ENCODE data around the gene POMT1.

Gene POMT1

DNA sequence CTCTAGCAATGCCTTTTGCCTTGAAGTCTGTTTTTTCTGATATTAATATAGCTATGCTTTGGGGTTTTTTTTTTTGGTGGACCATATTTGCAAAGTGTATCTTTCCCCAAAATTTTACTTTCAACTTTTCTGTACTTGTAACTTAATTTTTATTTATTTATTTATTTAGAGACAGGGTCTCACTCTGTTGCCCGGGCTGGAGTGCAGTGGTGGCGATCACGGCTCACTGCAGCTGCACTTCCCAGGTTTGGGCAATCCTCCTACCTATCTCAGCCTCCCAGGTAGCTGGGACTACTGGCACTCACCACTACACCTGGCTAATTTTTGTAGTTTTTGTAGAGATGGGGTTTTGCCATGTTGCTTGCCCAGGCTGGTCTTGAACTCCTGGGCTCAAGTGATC lies 63.4 kb downstream of the POMT1 start:
- no peaks in the 10 kb centered on the region for H3K27me3 Mint-ChIP-seq
- H3K36me3 Mint-ChIP-seq: peaks cover 3% of the 10 kb centered on the region
- no peak overlapping the region for H3K27ac Mint-ChIP-seq
- H3K4me3 Mint-ChIP-seq: no peak overlapping the region
- peaks cover 6% of the 10 kb centered on the region for H3K4me1 Mint-ChIP-seq
- H3K9me3 Mint-ChIP-seq: no peaks in the 10 kb centered on the region

DNA sequence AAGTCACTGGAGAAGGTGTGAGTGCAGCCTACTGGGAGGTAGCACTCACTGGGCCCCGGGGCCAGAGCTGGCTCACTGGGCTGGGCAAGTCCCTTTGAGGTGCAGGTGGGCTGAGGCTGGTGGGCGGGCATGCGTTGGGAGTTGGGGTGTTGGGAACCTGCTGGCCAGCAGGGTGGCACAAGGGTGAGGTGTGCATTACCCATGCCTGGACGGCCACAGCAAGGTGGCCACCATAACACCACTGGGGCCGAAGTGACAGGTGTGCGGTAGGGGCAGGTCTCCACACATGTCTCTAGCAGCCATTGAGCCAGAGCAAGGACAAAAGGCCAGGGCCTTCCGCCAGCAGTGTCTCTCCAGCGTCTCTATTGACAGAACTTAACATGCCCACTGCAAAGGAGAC lies 65.2 kb downstream of the POMT1 start:
- Mint-ChIP-seq H3K4me3 (no peak overlapping the region), H3K27ac (no peak overlapping the region), H3K36me3 (peaks cover 3% of the 10 kb centered on the region), H3K9me3 (no peaks in the 10 kb centered on the region), H3K4me1 (peaks cover 6% of the 10 kb centered on the region), H3K27me3 (no peaks in the 10 kb centered on the region)
